Stimulated activated CD4-positive, alpha-beta T cell treated with anti-CD3 and anti-CD28 coated beads, TNF-alpha, amount 100 ng/mL, for 1 hour (primary cell): Measurements from ENCODE around the gene SNX6.
"Not testable (repeated sequence)": the region's sequence is repeated elsewhere in the genome, so short reads cannot be mapped to it uniquely, and the experiment has no call there.

ENCODE experiments used
- DNase-seq, 3 donors: peaks; one replicate each; pipeline ENCODE4 v3.0.0-alpha.2; 2020; ENCODE audit warnings: low read depth in 3 of 3, low spot score in 1 of 3

The SNX6 gene

DNA sequence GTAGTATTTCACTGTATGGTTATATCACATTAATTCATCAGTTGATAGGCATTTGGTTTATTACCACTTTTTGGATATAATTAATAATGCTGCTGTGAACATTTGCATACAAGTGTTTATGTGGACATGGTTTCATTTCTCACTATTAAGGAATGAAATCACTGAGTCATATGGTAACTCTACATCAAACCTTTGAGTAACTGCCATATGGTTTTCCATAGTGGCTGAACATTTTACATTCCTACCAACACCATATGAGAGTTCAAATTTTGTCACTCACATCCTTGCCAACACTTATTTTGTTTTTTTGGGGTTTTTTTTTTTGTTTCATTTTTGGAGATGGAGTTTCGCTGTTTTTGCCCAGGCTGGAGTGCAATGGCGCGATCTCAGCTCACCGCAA is 60.2 kb downstream of the SNX6 start:
- DNase-seq, result no peak

DNA sequence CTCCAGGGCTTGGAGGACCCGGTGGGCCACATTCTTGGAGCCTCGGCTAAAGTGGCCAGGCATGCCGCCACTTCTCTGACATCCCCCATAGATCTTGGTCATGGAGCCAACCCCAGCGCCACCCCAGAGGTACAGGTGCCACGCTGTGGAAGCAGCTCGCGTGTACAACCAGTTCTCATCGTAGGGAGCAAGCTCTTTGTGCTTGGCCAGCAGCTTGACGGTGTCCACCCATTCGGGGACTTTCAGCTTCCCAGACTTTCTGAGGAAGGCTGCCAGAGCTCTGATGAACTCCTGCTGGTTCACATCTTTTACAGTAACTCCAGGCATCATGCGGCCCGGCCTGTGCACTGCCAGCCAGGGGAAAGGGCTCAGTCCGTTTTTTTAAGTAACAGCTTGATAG is 61.1 kb downstream of the SNX6 start:
- DNase-seq, result no peak

DNA sequence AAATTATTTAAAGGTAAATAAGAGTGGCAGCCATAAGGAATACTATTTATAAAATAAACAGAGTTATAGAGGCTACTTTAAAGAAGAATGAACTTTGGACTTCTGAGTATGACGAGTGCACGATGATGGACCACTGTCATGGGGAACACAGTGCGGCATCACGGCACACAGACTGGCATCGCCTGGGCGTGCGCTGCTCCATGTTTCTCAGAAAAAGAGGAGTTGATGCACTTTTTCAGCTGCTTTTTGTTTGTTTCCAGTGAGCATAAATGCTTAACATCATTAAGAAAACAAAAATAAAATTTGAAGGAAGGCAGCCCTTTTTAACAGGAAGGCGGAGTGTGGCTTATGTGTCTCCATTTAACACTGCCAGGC is 67.2 kb downstream of the SNX6 start:
- no peak for DNase-seq

DNA sequence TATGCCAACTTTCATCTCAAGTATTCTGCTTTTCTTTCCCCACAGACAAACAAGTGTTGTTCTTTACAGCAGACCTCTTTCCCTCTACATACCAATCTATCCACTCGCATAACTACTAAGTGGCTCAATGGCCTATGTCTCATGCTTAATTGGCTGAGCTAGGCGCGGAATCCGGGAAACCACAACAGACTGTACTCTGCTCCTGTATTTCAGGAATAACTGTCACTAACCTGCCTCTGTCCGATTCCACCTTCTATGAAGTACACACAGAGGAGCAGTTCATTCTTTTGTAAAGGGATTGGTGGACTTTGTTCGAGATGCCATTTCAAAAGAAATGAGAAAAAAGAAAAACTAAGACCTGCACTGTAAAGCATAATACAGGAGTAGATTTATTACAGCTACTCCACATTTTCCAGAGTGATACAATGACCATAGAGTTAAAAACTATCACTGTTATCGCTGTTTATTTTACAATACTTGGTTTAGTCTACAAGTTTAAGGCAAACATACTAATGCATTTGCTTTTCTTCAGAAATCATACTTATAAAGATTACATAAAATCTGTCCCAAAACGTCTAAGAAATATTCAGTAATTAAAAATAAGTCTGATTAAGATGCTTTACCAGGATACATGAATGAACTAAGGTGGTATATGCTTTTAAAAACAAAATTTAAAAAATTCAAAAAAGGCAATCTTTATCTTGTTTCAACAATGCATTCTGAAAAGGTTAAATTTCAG is 67.7 kb downstream of the SNX6 start:
- not testable (repeated sequence) for DNase-seq

DNA sequence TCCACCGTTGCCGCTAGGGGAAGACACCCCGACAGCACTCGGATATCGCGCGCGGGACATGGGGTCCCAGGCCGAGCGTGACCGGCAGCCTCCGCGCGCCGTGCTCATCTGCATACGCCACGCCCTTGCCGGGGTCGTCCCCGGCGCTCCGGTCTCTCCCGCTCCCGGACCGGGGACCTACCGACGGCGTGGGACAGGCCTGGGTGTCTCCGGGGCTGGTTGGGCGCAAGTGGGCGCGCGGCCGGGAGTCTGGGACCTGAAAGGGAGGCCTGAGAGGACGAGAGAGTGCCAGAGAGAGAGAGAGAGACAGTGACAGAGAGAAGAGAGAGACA is 73.5 kb downstream of the SNX6 start:
- DNase-seq, result not testable (repeated sequence)

DNA sequence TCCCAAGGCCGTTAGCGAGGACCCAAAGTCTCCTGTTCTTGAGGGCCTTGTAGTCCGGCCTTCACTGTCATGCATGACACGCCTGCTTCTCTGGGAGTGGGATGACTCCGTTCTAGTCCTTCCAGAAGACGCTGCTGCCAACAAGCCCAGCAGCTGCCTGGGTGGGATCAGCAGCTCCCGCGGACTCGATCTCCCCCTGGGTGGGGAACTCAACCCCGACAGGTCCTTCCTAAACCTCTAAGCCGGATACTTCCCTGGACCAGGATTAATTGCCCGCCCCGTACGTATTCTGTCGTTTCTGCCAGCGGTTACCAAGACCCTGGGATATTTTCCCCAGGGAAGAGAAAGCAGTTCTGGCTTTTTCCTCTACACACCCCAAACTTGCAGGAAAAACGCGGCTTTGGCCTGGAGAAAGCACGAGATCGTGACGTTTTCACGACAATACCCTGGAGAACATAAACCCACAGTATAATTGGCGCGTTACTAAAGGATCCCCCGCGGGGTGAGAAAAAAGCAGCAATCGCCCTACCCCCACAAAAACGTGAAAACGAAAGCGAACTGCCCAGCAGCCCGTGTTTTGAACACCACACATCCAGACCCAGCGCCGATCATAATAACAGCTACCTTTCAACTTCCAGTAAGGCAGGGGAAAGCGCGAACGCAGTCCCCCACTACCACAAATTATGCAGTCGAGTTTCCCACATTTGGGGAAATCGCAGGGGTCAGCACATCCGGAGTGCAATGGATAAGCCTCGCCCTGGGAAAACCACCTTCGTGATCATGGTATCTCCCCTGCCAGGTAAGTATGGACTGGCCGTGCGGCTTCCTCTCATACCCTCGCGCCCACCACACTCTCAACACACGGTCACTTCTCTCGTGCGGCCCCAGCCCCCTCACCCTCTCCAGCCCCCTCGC is 74.1 kb downstream of the SNX6 start:
- not testable (repeated sequence) for DNase-seq

DNA sequence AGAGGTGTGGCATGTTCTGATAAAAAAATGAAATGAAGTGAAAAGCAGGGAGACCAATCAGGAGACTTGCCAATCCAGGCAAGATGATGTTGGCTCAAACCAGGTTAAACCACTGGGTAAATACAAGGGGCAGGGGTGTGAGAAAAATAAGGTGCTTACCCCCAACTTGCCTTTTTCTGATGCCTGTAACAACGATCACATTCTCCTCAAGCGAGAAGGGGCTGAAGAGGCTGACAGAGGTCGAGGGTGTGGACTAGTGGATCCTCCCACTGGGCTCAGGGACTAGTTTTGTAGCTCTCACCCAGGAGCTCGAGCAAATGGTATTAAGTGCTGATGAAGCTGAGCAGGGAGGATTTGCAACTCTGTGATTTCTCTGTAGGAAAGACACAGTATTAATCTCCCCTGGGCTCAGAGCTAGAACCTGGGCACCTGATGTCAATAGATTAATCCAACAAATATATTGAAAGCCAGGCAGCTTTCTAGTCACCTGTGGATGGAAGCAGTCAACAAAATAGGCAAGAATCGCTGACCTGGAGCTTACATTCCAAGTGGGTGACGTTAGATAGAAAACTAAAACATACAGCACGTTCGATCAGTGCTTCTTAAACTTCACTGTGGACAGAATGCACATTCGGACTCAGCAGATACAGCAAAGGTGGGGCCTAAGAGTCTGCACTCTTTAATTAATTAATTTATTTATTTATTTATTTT is 75.3 kb downstream of the SNX6 start:
- DNase-seq, result no peak

DNA sequence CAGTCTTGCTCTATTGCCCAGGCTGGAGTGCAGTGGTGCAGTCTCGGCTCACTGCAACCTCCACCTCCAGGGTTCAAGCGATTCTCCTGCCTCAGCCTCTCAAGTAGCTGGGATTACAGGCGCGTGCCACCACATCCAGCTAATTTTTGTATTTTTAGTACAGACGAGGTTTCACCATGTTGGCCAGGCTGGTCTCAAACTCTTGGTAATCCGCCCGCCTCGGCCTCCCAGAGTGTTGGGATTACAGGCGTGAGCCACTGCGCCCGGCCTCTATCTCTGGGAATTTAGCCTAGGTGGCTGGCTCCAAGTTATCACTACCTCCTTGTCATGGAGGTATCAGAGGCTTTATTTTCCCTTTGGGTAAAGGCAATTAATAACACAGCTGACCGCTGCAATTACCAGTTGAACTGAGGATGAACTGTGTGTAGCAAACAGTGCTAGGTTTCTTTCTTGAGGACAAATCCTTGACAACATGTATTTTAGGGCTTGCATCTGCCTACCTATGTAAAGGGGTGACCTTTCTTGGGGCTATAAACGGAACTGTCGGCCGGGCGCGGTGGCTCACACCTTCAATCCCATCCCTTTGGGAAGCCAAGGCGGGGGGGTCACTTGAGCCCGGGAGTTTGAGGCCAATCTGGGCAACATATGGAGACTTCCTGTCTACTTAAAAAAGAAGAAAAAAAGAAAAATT is 80.5 kb downstream of the SNX6 start:
- DNase-seq, result not testable (repeated sequence)

DNA sequence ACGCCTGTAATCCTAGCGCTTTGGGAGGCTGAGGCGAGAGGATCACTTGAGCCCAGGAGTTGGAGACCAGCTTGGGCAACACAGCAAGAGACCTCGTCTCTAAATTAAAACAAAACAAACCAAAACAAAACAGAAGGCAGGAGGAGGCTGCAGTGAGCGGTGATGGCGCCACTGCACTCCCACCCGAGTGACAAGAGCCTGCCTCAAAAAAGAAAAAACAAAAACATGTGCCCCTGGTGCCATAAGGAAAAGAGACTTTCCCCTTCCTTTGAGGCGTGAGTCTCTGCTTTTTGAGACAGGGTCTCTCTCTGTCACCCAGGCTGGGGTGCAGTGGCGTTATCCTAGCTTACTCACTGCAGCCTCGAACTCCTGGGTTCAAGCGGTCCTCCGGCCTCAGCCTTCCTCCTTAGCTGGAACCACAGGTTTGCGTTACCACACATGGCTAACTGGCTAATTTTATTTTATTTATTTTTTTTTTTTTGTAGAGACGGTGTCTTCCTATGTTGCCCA is 81.4 kb downstream of the SNX6 start:
- no peak for DNase-seq

DNA sequence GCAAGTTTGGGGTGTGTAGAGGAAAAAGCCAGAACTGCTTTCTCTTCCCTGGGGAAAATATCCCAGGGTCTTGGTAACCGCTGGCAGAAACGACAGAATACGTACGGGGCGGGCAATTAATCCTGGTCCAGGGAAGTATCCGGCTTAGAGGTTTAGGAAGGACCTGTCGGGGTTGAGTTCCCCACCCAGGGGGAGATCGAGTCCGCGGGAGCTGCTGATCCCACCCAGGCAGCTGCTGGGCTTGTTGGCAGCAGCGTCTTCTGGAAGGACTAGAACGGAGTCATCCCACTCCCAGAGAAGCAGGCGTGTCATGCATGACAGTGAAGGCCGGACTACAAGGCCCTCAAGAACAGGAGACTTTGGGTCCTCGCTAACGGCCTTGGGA is 82.8 kb downstream of the SNX6 start:
- not testable (repeated sequence) for DNase-seq

DNA sequence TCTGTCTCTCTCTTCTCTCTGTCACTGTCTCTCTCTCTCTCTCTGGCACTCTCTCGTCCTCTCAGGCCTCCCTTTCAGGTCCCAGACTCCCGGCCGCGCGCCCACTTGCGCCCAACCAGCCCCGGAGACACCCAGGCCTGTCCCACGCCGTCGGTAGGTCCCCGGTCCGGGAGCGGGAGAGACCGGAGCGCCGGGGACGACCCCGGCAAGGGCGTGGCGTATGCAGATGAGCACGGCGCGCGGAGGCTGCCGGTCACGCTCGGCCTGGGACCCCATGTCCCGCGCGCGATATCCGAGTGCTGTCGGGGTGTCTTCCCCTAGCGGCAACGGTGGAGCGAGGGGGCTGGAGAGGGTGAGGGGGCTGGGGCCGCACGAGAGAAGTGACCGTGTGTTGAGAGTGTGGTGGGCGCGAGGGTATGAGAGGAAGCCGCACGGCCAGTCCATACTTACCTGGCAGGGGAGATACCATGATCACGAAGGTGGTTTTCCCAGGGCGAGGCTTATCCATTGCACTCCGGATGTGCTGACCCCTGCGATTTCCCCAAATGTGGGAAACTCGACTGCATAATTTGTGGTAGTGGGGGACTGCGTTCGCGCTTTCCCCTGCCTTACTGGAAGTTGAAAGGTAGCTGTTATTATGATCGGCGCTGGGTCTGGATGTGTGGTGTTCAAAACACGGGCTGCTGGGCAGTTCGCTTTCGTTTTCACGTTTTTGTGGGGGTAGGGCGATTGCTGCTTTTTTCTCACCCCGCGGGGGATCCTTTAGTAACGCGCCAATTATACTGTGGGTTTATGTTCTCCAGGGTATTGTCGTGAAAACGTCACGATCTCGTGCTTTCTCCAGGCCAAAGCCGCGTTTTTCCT is 83.4 kb downstream of the SNX6 start:
- not testable (repeated sequence) for DNase-seq

DNA sequence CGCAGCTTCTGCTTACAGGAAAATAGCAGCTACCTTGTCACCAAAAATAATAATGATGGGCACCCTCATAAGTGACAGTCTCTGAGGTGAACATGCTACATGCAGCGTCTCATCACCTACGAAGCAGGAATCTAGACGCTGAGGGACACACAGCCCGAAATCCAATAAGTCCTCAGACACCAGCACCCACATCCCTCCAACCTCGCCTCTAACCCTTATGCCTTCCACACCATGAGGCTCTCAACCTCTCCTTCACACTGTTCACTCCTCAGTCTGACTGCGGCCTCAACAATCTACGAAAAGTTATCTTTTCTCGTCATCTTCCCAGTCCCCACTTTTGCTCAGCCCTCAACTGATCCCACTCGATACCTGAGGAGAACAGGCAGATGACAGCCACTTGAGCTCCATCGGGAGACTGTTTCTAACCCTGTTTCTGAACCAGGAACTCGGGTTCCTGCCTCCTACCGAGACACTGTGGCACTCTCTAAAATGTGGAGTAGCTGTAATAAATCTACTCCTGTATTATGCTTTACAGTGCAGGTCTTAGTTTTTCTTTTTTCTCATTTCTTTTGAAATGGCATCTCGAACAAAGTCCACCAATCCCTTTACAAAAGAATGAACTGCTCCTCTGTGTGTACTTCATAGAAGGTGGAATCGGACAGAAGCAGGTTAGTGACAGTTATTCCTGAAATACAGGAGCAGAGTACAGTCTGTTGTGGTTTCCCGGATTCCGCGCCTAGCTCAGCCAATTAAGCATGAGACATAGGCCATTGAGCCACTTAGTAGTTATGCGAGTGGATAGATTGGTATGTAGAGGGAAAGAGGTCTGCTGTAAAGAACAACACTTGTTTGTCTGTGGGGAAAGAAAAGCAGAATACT is 89.5 kb downstream of the SNX6 start:
- DNase-seq, result not testable (repeated sequence)

DNA sequence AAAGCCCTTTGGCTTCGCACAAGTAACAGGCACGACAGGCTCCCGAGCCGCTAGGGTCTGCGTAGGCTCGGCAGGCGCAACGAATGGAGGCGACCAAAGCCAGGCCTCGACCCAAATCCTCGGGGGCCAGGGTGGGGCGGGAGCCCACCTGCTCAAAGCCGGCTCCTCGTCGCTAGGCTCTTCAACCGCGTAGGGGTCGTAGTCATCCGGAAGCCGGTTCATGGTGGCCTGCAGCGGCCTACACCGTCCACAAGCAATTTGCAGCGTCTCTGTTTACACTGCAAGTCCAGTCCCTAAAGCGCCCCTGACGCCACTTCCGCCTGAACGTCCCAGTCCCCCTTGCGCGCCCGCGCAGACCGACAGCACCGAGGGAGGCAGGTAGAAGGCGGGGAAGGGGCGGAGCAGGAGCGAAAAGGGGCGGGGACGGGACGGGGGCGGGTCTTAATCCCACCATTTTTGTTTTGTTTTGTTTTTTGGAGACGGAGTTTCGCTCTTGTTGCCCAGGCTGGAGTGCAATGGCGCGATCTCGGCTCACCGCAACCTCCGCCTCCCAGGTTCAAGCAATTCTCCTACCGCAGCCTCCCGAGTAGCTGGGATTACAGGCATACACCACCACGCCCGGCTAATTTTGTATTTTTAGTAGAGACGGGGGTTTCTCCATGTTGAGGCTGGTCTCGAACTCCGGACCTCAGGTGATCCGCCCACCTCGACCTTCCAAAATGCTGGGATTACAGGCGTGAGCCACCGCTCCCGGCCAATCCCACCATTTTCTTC is 90.4 kb downstream of the SNX6 start, which contains the start of gene EAPP:
Gene EAPP (minus strand): TSS at position 295 of the 774 bp plus-strand sequence. CDS start 73 bp downstream, at position 222.
- peak; percentile 86 to 91 (median 87) for DNase-seq

DNA sequence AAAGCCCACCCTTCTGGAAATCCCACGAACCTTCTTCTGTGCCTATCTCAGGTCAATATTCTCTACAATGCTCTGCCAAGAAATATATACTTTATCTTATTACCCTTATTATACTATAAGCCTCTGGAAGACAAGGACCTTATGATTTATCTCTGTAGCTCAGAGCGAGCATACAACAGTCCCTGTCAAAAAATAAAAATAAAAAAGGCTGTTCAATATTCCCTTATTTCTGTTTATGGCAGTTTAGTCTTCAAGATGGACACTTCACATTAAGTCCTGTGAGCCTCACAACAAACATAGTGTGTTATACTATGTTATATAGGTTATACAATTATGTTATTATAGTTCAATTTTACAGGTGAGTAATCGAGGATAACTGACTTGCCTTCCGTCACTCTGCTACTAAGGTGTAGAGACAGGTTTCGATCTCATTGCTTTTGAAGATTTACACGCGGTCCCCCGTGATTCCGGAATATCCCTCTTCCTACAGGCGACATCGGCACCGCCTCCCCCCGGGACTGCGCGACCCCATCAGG is 91.0 kb downstream of the SNX6 start:
- no peak for DNase-seq

DNA sequence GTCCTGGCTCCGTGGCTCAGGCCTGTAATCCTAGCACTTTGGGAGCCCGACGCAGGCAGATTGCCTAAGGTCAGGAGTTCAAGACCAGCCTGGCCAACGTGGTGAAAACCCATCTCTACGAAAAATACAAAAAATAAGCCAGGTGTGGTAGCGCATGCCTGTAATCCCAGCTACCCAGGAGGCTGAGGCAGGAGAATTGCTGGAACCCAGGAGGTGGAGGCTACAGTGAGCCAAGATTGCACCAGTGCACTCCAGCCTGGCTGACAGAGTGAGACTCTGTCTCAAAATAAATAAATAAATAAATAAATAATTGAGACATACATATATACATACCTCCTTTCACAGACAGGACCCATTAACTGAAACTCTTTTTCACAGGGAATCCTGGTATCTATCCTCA is 91.9 kb downstream of the SNX6 start:
- DNase-seq, result not testable (repeated sequence)

DNA sequence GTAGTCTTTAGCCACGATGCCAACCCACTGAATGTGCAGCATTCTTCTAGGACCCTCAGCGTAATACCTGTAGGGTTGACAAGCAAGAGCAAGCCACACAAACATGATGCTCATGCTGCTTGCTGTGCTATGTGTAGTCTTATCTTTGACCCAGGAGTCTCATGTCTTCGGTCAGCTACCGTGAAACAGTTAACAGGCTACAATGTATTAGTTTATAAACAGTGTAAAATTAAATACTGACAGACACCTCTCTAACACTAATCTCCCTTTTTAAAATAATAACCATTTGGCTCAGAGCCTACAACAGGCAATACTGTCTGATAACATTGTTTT is 92.3 kb downstream of the SNX6 start:
- DNase-seq, result no peak

DNA sequence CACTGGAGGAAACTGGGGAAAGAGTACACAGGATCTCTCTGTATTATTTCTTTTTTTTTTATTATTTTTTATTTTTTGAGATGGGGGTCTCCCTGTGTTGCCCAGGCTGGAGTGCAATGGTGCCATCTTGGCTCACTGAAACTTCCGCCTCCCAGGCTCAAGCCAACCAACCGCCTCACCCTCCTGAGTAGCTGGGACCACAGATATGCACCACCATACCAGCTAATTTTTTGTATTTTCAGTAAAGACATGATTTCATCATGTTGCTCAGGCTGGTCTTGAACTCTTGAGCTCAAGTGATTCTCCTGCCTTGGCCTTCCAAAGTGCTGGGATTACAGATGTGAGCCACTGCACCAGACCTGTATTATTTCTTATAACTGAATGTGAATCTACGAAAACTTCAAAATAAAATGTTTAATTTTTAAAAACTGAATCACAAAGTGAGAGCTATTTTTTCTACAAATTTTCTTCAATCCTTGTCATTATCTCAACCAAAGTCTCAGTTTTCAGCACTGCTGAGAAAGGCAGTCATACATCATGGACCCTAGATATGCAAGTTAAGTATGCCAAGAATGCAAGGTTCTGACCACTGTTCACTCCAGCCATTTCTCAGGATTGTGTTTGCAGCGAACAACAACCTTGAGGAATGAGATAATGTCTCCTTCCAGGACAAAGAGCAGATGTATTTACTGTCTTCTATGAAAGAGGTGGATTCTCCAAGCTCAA is 92.8 kb downstream of the SNX6 start:
- DNase-seq, result no peak
